Muscle layer of colon (tissue), 2 donors: Measurements from ENCODE around the gene CHRNB4.

ENCODE experiments used
- H3K27ac ChIP-seq: one replicate; pipeline ENCODE4 v1.7.0; 2013; ENCODE audit warnings: low read depth, mild to moderate bottlenecking, low read length, moderate library complexity
- H3K27me3 ChIP-seq, 2 donors: one replicate each; pipeline ENCODE4 v1.7.0; 2013; ENCODE audit warnings: low read length in 2 of 2, mild to moderate bottlenecking in 2 of 2; ENCODE audit not compliant: insufficient read depth in 2 of 2, control insufficient read depth in 1 of 2
- H3K36me3 ChIP-seq: one replicate; pipeline ENCODE4 v1.7.0; 2013; ENCODE audit warnings: mild to moderate bottlenecking, low read length; ENCODE audit not compliant: insufficient read depth
- H3K4me1 ChIP-seq: one replicate; pipeline ENCODE4 v1.7.0; 2013; ENCODE audit warnings: mild to moderate bottlenecking, low read length; ENCODE audit not compliant: insufficient read depth
- H3K4me3 ChIP-seq, 2 donors: one replicate each; pipeline ENCODE4 v1.7.0; 2013; ENCODE audit warnings: low read length in 2 of 2, low read depth in 1 of 2, mild to moderate bottlenecking in 1 of 2, moderate library complexity in 1 of 2
- H3K9ac ChIP-seq: one replicate; pipeline ENCODE4 v1.7.0; 2013; ENCODE audit warnings: low read length
- H3K9me3 ChIP-seq: one replicate; pipeline ENCODE4 v1.7.0; 2013; ENCODE audit warnings: mild to moderate bottlenecking, low read length
- donor health status: abdominal sarcoma.
- donor health status: Adenocarcinoma of cecum.

Gene CHRNB4

GRCh38 chr15:78679089-78679511 lies 38.1 kb upstream of the CHRNB4 start:
- Histone ChIP-seq H3K36me3 (no peaks in the 10 kb centered on the region), H3K4me3 (no peak overlapping the region), H3K27me3 (no peaks in the 10 kb centered on the region), H3K4me1 (no peaks in the 10 kb centered on the region), H3K9ac (no peak overlapping the region), H3K27ac (no peak overlapping the region), H3K9me3 (no peaks in the 10 kb centered on the region)

- H3K36me3 ChIP-seq, result no peaks in the 10 kb centered on the region
- no peaks in the 10 kb centered on the region for H3K4me1 ChIP-seq
Measured at GRCh38 chr15:78676424-78677110, 35.6 kb upstream of the CHRNB4 start.

GRCh38 chr15:78675617-78676360 lies 34.8 kb upstream of the CHRNB4 start:
- Histone ChIP-seq H3K27ac (no peak overlapping the region), H3K9ac (no peak overlapping the region), H3K4me1 (no peaks in the 10 kb centered on the region), H3K9me3 (no peaks in the 10 kb centered on the region), H3K27me3 (no peaks in the 10 kb centered on the region), H3K4me3 (no peak overlapping the region), H3K36me3 (no peaks in the 10 kb centered on the region)

More at GRCh38 chr15:78676424-78677110, 35.6 kb upstream of the CHRNB4 start:
- Histone ChIP-seq H3K4me3 (no peak overlapping the region), H3K9ac (no peak overlapping the region), H3K27me3 (no peaks in the 10 kb centered on the region), H3K27ac (no peak overlapping the region), H3K9me3 (no peaks in the 10 kb centered on the region)

- no peaks in the 10 kb centered on the region for H3K9me3 ChIP-seq
- no peaks in the 10 kb centered on the region for H3K4me1 ChIP-seq
- no peaks in the 10 kb centered on the region for H3K36me3 ChIP-seq
- H3K27me3 ChIP-seq, result no peaks in the 10 kb centered on the region
- no peak overlapping the region for H3K4me3 ChIP-seq
- H3K9ac ChIP-seq, result no peak overlapping the region
- no peak overlapping the region for H3K27ac ChIP-seq
Measured at GRCh38 chr15:78675206-78675605, 34.2 kb upstream of the CHRNB4 start.

- H3K27me3 ChIP-seq, result no peaks in the 10 kb centered on the region
- H3K4me1 ChIP-seq, result no peaks in the 10 kb centered on the region
- no peaks in the 10 kb centered on the region for H3K36me3 ChIP-seq
- H3K9ac ChIP-seq, result no peak overlapping the region
- H3K27ac ChIP-seq, result no peak overlapping the region
- no peaks in the 10 kb centered on the region for H3K9me3 ChIP-seq
- no peak overlapping the region for H3K4me3 ChIP-seq
Measured at GRCh38 chr15:78673917-78674444, 33.0 kb upstream of the CHRNB4 start.

- no peak overlapping the region for H3K27ac ChIP-seq
- no peak overlapping the region for H3K9ac ChIP-seq
- H3K27me3 ChIP-seq, result no peaks in the 10 kb centered on the region
- no peaks in the 10 kb centered on the region for H3K36me3 ChIP-seq
- no peak overlapping the region for H3K4me3 ChIP-seq
- no peaks in the 10 kb centered on the region for H3K4me1 ChIP-seq
- no peaks in the 10 kb centered on the region for H3K9me3 ChIP-seq
Measured at GRCh38 chr15:78673476-78673875, 32.5 kb upstream of the CHRNB4 start.

GRCh38 chr15:78672285-78673014 lies 31.4 kb upstream of the CHRNB4 start:
- Histone ChIP-seq H3K4me1 (no peaks in the 10 kb centered on the region), H3K36me3 (no peaks in the 10 kb centered on the region), H3K27ac (no peak overlapping the region), H3K9ac (no peak overlapping the region), H3K4me3 (no peak overlapping the region), H3K9me3 (no peaks in the 10 kb centered on the region), H3K27me3 (no peaks in the 10 kb centered on the region)

- H3K9ac ChIP-seq, result no peak overlapping the region
- H3K36me3 ChIP-seq, result no peaks in the 10 kb centered on the region
- no peak overlapping the region for H3K27ac ChIP-seq
- H3K27me3 ChIP-seq, result no peaks in the 10 kb centered on the region
- no peak overlapping the region for H3K4me3 ChIP-seq
- H3K9me3 ChIP-seq, result no peaks in the 10 kb centered on the region
- no peaks in the 10 kb centered on the region for H3K4me1 ChIP-seq
Measured at GRCh38 chr15:78671626-78672211, 30.7 kb upstream of the CHRNB4 start.

GRCh38 chr15:78668987-78669386 lies 28.0 kb upstream of the CHRNB4 start:
- no peaks in the 10 kb centered on the region for H3K4me1 ChIP-seq
- H3K27me3 ChIP-seq, result no peaks in the 10 kb centered on the region
- H3K9me3 ChIP-seq, result no peaks in the 10 kb centered on the region
- no peak overlapping the region for H3K9ac ChIP-seq
- no peak overlapping the region for H3K27ac ChIP-seq
- no peaks in the 10 kb centered on the region for H3K36me3 ChIP-seq
- no peak overlapping the region for H3K4me3 ChIP-seq

GRCh38 chr15:78667578-78668236 lies 26.7 kb upstream of the CHRNB4 start:
- H3K4me3 ChIP-seq, result no peak overlapping the region
- no peaks in the 10 kb centered on the region for H3K4me1 ChIP-seq
- no peaks in the 10 kb centered on the region for H3K27me3 ChIP-seq
- H3K9ac ChIP-seq, result no peak overlapping the region
- H3K27ac ChIP-seq, result no peak overlapping the region
- no peaks in the 10 kb centered on the region for H3K36me3 ChIP-seq
- no peaks in the 10 kb centered on the region for H3K9me3 ChIP-seq

GRCh38 chr15:78666010-78666409 lies 25.0 kb upstream of the CHRNB4 start:
- H3K27ac ChIP-seq, result no peak overlapping the region
- no peaks in the 10 kb centered on the region for H3K9me3 ChIP-seq
- H3K36me3 ChIP-seq, result no peaks in the 10 kb centered on the region
- no peaks in the 10 kb centered on the region for H3K27me3 ChIP-seq
- no peak overlapping the region for H3K4me3 ChIP-seq
- H3K4me1 ChIP-seq, result no peaks in the 10 kb centered on the region
- no peak overlapping the region for H3K9ac ChIP-seq
